H9 (cell line): Measurements from ENCODE around the gene MARCKS. TPM values are rescaled to one million over a fixed set of nuclear protein-coding genes. Genes with fewer than 3 reads are reported as not detected.

Experiments used
- DNase-seq: peaks from one replicate; pipeline ENCODE4 v3.0.0-alpha.2; 2017
- H2AFZ ChIP-seq: one replicate; pipeline ENCODE4 v1.6.1; 2013; ENCODE audit warnings: mild to moderate bottlenecking, low read length, control low read depth, moderate library complexity
- H2AK5ac ChIP-seq: 2 replicates; pipeline ENCODE4 v1.6.1; 2013; ENCODE audit warnings: low read length, control low read depth, mixed read lengths; ENCODE audit not compliant: insufficient read length
- H2BK120ac ChIP-seq: one replicate; pipeline ENCODE4 v1.6.1; 2013; ENCODE audit warnings: low read depth, mild to moderate bottlenecking, low read length, control low read depth, inconsistent platforms; ENCODE audit not compliant: poor library complexity, severe bottlenecking
- H2BK12ac ChIP-seq: 2 replicates; pipeline ENCODE4 v1.6.1; 2013; ENCODE audit warnings: low read length, control low read depth, mixed read lengths, low read depth; ENCODE audit not compliant: insufficient read length
- H2BK15ac ChIP-seq: 2 replicates; pipeline ENCODE4 v1.6.1; 2013; ENCODE audit warnings: low read depth, low read length, control low read depth
- H2BK20ac ChIP-seq: one replicate; pipeline ENCODE4 v1.6.1; 2013; ENCODE audit warnings: low read depth, mild to moderate bottlenecking, low read length, control low read depth, inconsistent platforms; ENCODE audit not compliant: poor library complexity, severe bottlenecking
- H2BK5ac ChIP-seq: 2 replicates; pipeline ENCODE4 v1.6.1; 2013; ENCODE audit warnings: low read length, control low read depth, mixed read lengths; ENCODE audit not compliant: insufficient read length
- H3K14ac ChIP-seq: 2 replicates; pipeline ENCODE4 v1.6.1; 2013; ENCODE audit warnings: low read length, control low read depth; ENCODE audit not compliant: insufficient read depth
- H3K18ac ChIP-seq: 2 replicates; pipeline ENCODE4 v1.6.1; 2013; ENCODE audit warnings: low read depth, mild to moderate bottlenecking, mixed read lengths, low read length, control low read depth; ENCODE audit not compliant: insufficient read length
- H3K23ac ChIP-seq: 2 replicates; pipeline ENCODE4 v1.6.1; 2013; ENCODE audit warnings: low read length, control low read depth, mixed read lengths, low read depth; ENCODE audit not compliant: insufficient read length
- H3K23me2 ChIP-seq: 2 replicates; pipeline ENCODE4 v1.6.1; 2013; ENCODE audit warnings: low read depth, mild to moderate bottlenecking, mixed read lengths, low read length, control low read depth; ENCODE audit not compliant: insufficient read length, poor library complexity, severe bottlenecking
- H3K27ac ChIP-seq: 2 replicates; pipeline ENCODE4 v1.5.1; 2013; ENCODE audit warnings: low read length, control low read depth, mixed read lengths, low read depth; ENCODE audit not compliant: insufficient read length
- H3K27me3 ChIP-seq: 2 replicates; pipeline ENCODE4 v1.6.1; 2013; ENCODE audit warnings: low read length, control low read depth, inconsistent platforms; ENCODE audit not compliant: insufficient read depth
- H3K4ac ChIP-seq: 2 replicates; pipeline ENCODE4 v1.6.1; 2013; ENCODE audit warnings: low read depth, mild to moderate bottlenecking, control low read depth, inconsistent platforms, low read length, moderate library complexity
- H3K4me1 ChIP-seq: 2 replicates; pipeline ENCODE4 v1.6.1; 2013; ENCODE audit warnings: low read length, control low read depth, inconsistent platforms; ENCODE audit not compliant: insufficient read depth
- H3K4me2 ChIP-seq: 2 replicates; pipeline ENCODE4 v1.6.1; 2013; ENCODE audit warnings: low read length, control low read depth, mixed read lengths; ENCODE audit not compliant: insufficient read length, insufficient read depth
- H3K56ac ChIP-seq: 2 replicates; pipeline ENCODE4 v1.6.1; 2013; ENCODE audit warnings: low read depth, mild to moderate bottlenecking, mixed read lengths, low read length, control low read depth; ENCODE audit not compliant: insufficient read length
- H3K79me1 ChIP-seq: 2 replicates; pipeline ENCODE4 v1.6.1; 2013; ENCODE audit warnings: low read depth, mild to moderate bottlenecking, moderate library complexity, low read length, control low read depth, inconsistent platforms; ENCODE audit not compliant: insufficient read depth, poor library complexity, severe bottlenecking
- H3K79me2 ChIP-seq: 2 replicates; pipeline ENCODE4 v1.6.1; 2013; ENCODE audit warnings: low read length, control low read depth, inconsistent platforms; ENCODE audit not compliant: insufficient read depth
- H3K9ac ChIP-seq: 2 replicates; pipeline ENCODE4 v1.6.1; 2013; ENCODE audit warnings: low read length, control low read depth, mixed read lengths; ENCODE audit not compliant: insufficient read length; ENCODE audit errors: extremely low read depth
- H3K9me3 ChIP-seq: one replicate; pipeline ENCODE4 v1.6.1; 2013; ENCODE audit warnings: low read depth, low read length, inconsistent platforms; ENCODE audit not compliant: control insufficient read depth
- H3T11ph ChIP-seq: one replicate; pipeline ENCODE4 v1.6.1; 2013; ENCODE audit warnings: mild to moderate bottlenecking, low read length, control low read depth, inconsistent platforms
- H4K20me1 ChIP-seq: one replicate; pipeline ENCODE4 v1.6.1; 2013; ENCODE audit not compliant: control insufficient read depth, insufficient read length, insufficient read depth
- H4K5ac ChIP-seq: 2 replicates; pipeline ENCODE4 v1.6.1; 2013; ENCODE audit warnings: low read depth, mild to moderate bottlenecking, mixed read lengths, low read length, control low read depth; ENCODE audit not compliant: insufficient read length
- H4K8ac ChIP-seq: replicated peaks from 2 replicates; pipeline ENCODE4 v1.6.1; 2013; ENCODE audit warnings: low read length, control low read depth, mixed read lengths, low read depth; ENCODE audit not compliant: insufficient read length
- H4K91ac ChIP-seq: 2 replicates; pipeline ENCODE4 v1.6.1; 2013; ENCODE audit warnings: low read depth, mild to moderate bottlenecking, moderate library complexity, mixed read lengths, low read length, control low read depth; ENCODE audit not compliant: insufficient read length
- H3K27ac Mint-ChIP-seq, 3 experiments: 2 replicates in 2 of 3; 3 replicates in 1 of 3; pipeline ENCODE4 v1.8.0; 2020 to 2021; ENCODE audit warnings: mixed read lengths in 3 of 3, mild to moderate bottlenecking in 1 of 3, moderate library complexity in 1 of 3
- H3K27me3 Mint-ChIP-seq: 2 replicates; pipeline ENCODE4 v1.8.0; 2021; ENCODE audit warnings: low read depth, mild to moderate bottlenecking, moderate library complexity, mixed read lengths
- H3K36me3 Mint-ChIP-seq, 3 experiments: 2 replicates in 2 of 3; 3 replicates in 1 of 3; pipeline ENCODE4 v1.8.0; 2020 to 2021; ENCODE audit warnings: low read depth in 3 of 3, mixed read lengths in 3 of 3; ENCODE audit not compliant: insufficient read depth in 1 of 3
- H3K4me1 Mint-ChIP-seq, 2 experiments: 2 replicates each; pipeline ENCODE4 v1.8.0; 2020; ENCODE audit warnings: mixed read lengths in 2 of 2
- H3K4me3 Mint-ChIP-seq, 2 experiments: 2 replicates in 1 of 2; 3 replicates in 1 of 2; pipeline ENCODE4 v1.8.0; 2020 to 2021; ENCODE audit warnings: mild to moderate bottlenecking in 2 of 2, mixed read lengths in 2 of 2, moderate library complexity in 1 of 2
- H3K9me3 Mint-ChIP-seq, 2 experiments: 2 replicates in 1 of 2; 3 replicates in 1 of 2; pipeline ENCODE4 v1.8.0; 2020; ENCODE audit warnings: mild to moderate bottlenecking in 2 of 2, mixed read lengths in 2 of 2, moderate library complexity in 1 of 2
- total RNA-seq: library from RNA; stranded (reverse); gene quantifications from 2 replicates; pipeline ENCODE4 v1.2.1, GENCODE V29; 2021
- TF ChIP-seq, protein P1 (sequence below): fragments of 200-600 bp; sonication (generic); conservative IDR thresholded peaks from 3 replicates; pipeline ENCODE4 v1.8.0; 2021; ENCODE audit warnings: antibody characterized with exemption, mild to moderate bottlenecking

Gene MARCKS
- total RNA-seq, 1 experiment from 2014 or later: 164 TPM

DNA sequence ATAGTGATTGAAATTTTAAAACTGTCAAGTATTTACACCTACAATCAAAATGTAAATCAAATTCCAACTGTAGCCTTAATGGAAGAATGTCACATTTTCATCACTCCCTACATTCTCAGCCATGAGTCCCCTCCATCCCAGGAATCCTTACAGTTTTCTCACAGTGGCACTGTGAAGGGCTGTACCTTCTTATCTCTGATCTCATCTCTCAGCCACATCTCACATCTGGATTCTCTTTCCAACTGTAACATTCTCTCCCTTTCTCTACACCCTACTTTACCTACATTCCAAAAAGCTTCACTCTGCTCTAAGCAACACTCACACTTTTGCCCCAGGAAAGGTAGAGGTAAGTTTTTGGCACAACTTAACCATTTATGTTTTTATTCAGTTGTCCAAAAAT lies 8.9 kb upstream of the MARCKS start:
- H4K20me1 ChIP-seq: no peaks in the 10 kb centered on the region
- TF ChIP-seq, protein P1, sequence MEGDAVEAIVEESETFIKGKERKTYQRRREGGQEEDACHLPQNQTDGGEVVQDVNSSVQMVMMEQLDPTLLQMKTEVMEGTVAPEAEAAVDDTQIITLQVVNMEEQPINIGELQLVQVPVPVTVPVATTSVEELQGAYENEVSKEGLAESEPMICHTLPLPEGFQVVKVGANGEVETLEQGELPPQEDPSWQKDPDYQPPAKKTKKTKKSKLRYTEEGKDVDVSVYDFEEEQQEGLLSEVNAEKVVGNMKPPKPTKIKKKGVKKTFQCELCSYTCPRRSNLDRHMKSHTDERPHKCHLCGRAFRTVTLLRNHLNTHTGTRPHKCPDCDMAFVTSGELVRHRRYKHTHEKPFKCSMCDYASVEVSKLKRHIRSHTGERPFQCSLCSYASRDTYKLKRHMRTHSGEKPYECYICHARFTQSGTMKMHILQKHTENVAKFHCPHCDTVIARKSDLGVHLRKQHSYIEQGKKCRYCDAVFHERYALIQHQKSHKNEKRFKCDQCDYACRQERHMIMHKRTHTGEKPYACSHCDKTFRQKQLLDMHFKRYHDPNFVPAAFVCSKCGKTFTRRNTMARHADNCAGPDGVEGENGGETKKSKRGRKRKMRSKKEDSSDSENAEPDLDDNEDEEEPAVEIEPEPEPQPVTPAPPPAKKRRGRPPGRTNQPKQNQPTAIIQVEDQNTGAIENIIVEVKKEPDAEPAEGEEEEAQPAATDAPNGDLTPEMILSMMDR: no peak
- H3K4ac ChIP-seq: no peak overlapping the region
- H2BK12ac ChIP-seq: no peak overlapping the region
- no peak overlapping the region for H3T11ph ChIP-seq
- Mint-ChIP-seq H3K27me3 (peaks cover 18% of the 10 kb centered on the region), H3K4me3 (no peak overlapping the region), H3K36me3 (no peaks in the 10 kb centered on the region), H3K27ac (no peak overlapping the region), H3K9me3 (no peaks in the 10 kb centered on the region), H3K4me1 (peaks cover 2 to 5% of the 10 kb centered on the region in 2 experiments; a peak in 3 of 4 replicates)
- H3K14ac ChIP-seq: no peak overlapping the region
- H3K23me2 ChIP-seq: no peaks in the 10 kb centered on the region
- H2BK120ac ChIP-seq: no peak overlapping the region
- no peak overlapping the region for H3K23ac ChIP-seq
- H2BK20ac ChIP-seq: no peak overlapping the region
- no peaks in the 10 kb centered on the region for H3K79me2 ChIP-seq
- H3K9ac ChIP-seq: no peak overlapping the region
- H3K27ac ChIP-seq: no peak overlapping the region
- peaks cover 6% of the 10 kb centered on the region; the same call in 1 of the 2 replicates for H3K27me3 ChIP-seq
- H4K8ac ChIP-seq: no peak overlapping the region
- no peak overlapping the region for H4K91ac ChIP-seq
- no peak overlapping the region for H3K4me2 ChIP-seq
- no peak for DNase-seq
- no peak overlapping the region for H3K56ac ChIP-seq
- H3K9me3 ChIP-seq: no peaks in the 10 kb centered on the region
- H4K5ac ChIP-seq: no peak overlapping the region
- no peak overlapping the region for H2BK5ac ChIP-seq
- no peak overlapping the region for H2AFZ ChIP-seq
- no peaks in the 10 kb centered on the region for H3K4me1 ChIP-seq
- no peak overlapping the region for H3K18ac ChIP-seq
- H2BK15ac ChIP-seq: no peak overlapping the region
- no peaks in the 10 kb centered on the region for H3K79me1 ChIP-seq
- no peak overlapping the region for H2AK5ac ChIP-seq
